ENCODE data around the gene LEFTY2.
"Not testable (repeated sequence)": the region's sequence is repeated elsewhere in the genome, so short reads cannot be mapped to it uniquely, and the experiment has no call there.

LEFTY2 gene

GRCh38 chr1:225936086-225936485, 4.9 kb downstream of the LEFTY2 start:
- DNase-seq; in situ Hi-C loops (cut with MboI; ENCODE audit: low pct_unique_long_range_greater_than_20kb, low sequenced_read_pairs): not testable (repeated sequence)

GRCh38 chr1:225934711-225935110, 6.3 kb downstream of the LEFTY2 start:
- in situ Hi-C loops (cut with MboI; ENCODE audit: low pct_unique_long_range_greater_than_20kb, low sequenced_read_pairs), result no loop called here
- no peak for DNase-seq

GRCh38 chr1:225933072-225933471, 7.9 kb downstream of the LEFTY2 start:
- in situ Hi-C loops (cut with MboI; ENCODE audit: low pct_unique_long_range_greater_than_20kb, low sequenced_read_pairs), result no loop called here
- DNase-seq, result no peak

- DNase-seq, result no peak
- in situ Hi-C loops (cut with MboI; ENCODE audit: low pct_unique_long_range_greater_than_20kb, low sequenced_read_pairs), result no loop called here
These were observed 9.5 kb downstream of the LEFTY2 start for GRCh38 chr1:225931270-225932136.

- DNase-seq, result no peak
- in situ Hi-C loops (cut with MboI; ENCODE audit: low pct_unique_long_range_greater_than_20kb, low sequenced_read_pairs), result no loop called here
These were observed 10.5 kb downstream of the LEFTY2 start for GRCh38 chr1:225930566-225930965.

GRCh38 chr1:225929462-225929861, 11.6 kb downstream of the LEFTY2 start:
- DNase-seq; in situ Hi-C loops (cut with MboI; ENCODE audit: low pct_unique_long_range_greater_than_20kb, low sequenced_read_pairs): not testable (repeated sequence)

- peak; percentile 39 for DNase-seq
- in situ Hi-C loops (cut with MboI; ENCODE audit: low pct_unique_long_range_greater_than_20kb, low sequenced_read_pairs), result no loop called here
These were observed 12.5 kb downstream of the LEFTY2 start for GRCh38 chr1:225928186-225929175.

GRCh38 chr1:225926551-225927113, 14.4 kb downstream of the LEFTY2 start:
- in situ Hi-C loops (cut with MboI; ENCODE audit: low pct_unique_long_range_greater_than_20kb, low sequenced_read_pairs), result no loop called here

GRCh38 chr1:225923692-225924555, 17.1 kb downstream of the LEFTY2 start, which contains the start of gene PYCR2:
TSS of gene PYCR2 (minus strand) at chr1:225924250. CDS start at chr1:225924110, 140 bp downstream.
- in situ Hi-C loops (cut with MboI; ENCODE audit: low pct_unique_long_range_greater_than_20kb, low sequenced_read_pairs), result no loop called here
- DNase-seq, result peak; percentile 98

More at GRCh38 chr1:225926551-225927113, 14.4 kb downstream of the LEFTY2 start:
- peak; percentile 70 for DNase-seq

GRCh38 chr1:225923381-225923691, 17.7 kb downstream of the LEFTY2 start:
- no peak for DNase-seq
- in situ Hi-C loops (cut with MboI; ENCODE audit: low pct_unique_long_range_greater_than_20kb, low sequenced_read_pairs), result no loop called here

- no peak for DNase-seq
- in situ Hi-C loops (cut with MboI; ENCODE audit: low pct_unique_long_range_greater_than_20kb, low sequenced_read_pairs), result no loop called here
These were observed 19.0 kb downstream of the LEFTY2 start for GRCh38 chr1:225921734-225922709.

GRCh38 chr1:225919906-225920305, 21.1 kb downstream of the LEFTY2 start:
- DNase-seq, result peak; percentile 61
- in situ Hi-C loops (cut with MboI; ENCODE audit: low pct_unique_long_range_greater_than_20kb, low sequenced_read_pairs), result no loop called here

GRCh38 chr1:225918280-225918679, 22.7 kb downstream of the LEFTY2 start:
- no peak for DNase-seq
- in situ Hi-C loops (cut with MboI; ENCODE audit: low pct_unique_long_range_greater_than_20kb, low sequenced_read_pairs), result no loop called here

- in situ Hi-C loops (cut with MboI; ENCODE audit: low pct_unique_long_range_greater_than_20kb, low sequenced_read_pairs), result no loop called here
- DNase-seq, result no peak
These were observed 23.5 kb downstream of the LEFTY2 start for GRCh38 chr1:225917536-225917935.

- in situ Hi-C loops (cut with MboI; ENCODE audit: low pct_unique_long_range_greater_than_20kb, low sequenced_read_pairs), result no loop called here
- DNase-seq, result no peak
These were observed 23.9 kb downstream of the LEFTY2 start for GRCh38 chr1:225917101-225917500.

GRCh38 chr1:225915538-225915991, 25.5 kb downstream of the LEFTY2 start:
- DNase-seq, result no peak
- in situ Hi-C loops (cut with MboI; ENCODE audit: low pct_unique_long_range_greater_than_20kb, low sequenced_read_pairs), result no loop called here

- in situ Hi-C loops (cut with MboI; ENCODE audit: low pct_unique_long_range_greater_than_20kb, low sequenced_read_pairs), result no loop called here
- DNase-seq, result no peak
These were observed 26.1 kb downstream of the LEFTY2 start for GRCh38 chr1:225914947-225915346.

All from KBM-7 (cell line).